GM12891 (cell line): ENCODE measurements around the gene VSTM2B.

Experiments
- DNase-seq: peaks from one replicate; pipeline ENCODE4 v3.0.0; 2011; ENCODE audit warnings: low spot score; ENCODE audit not compliant: insufficient read length
- FAIRE-seq: peaks from 2 replicates; lab custom pipeline; 2011; peaks lifted over from hg19 to GRCh38; lab: Jason Lieb, UNC
- PAX5 ChIP-seq: IDR thresholded peaks from 2 replicates; pipeline ENCODE4 v1.6.1; 2011; ENCODE audit warnings: low read length, moderate library complexity, mild to moderate bottlenecking; ENCODE audit not compliant: insufficient read depth, severe bottlenecking
- POLR2A ChIP-seq: IDR thresholded peaks from 2 replicates; pipeline ENCODE4 v1.6.1; 2011; ENCODE audit warnings: low read depth, low read length, control low read depth
- POLR2AphosphoS5 ChIP-seq: IDR thresholded peaks from 2 replicates; pipeline ENCODE4 v1.6.1; 2011; ENCODE audit warnings: low read depth, low read length, control low read depth
- POU2F2 ChIP-seq: IDR thresholded peaks from 2 replicates; pipeline ENCODE4 v1.6.1; 2011; ENCODE audit warnings: low read depth, mild to moderate bottlenecking, control low read depth, low read length, moderate library complexity
- SPI1 ChIP-seq: IDR thresholded peaks from 2 replicates; pipeline ENCODE4 v1.6.1; 2011; ENCODE audit warnings: low read depth, low read length, control low read depth
- TAF1 ChIP-seq: IDR thresholded peaks from 2 replicates; pipeline ENCODE4 v1.6.1; 2011; ENCODE audit warnings: low read depth, low read length, control low read depth

Gene VSTM2B

GRCh38 chr19:29514525-29515232 lies 11.1 kb upstream of the VSTM2B start:
- DNase-seq, result no peak
- TF ChIP-seq POLR2AphosphoS5 (no peak), POLR2A (no peak), PAX5 (no peak), SPI1 (no peak), TAF1 (no peak), POU2F2 (no peak)
- no peak for FAIRE-seq

GRCh38 chr19:29515233-29515619 lies 10.6 kb upstream of the VSTM2B start:
- DNase-seq, result no peak
- no peak for FAIRE-seq
- TF ChIP-seq SPI1, result no peak
- TF ChIP-seq TAF1, result no peak
- no peak for TF ChIP-seq PAX5
- TF ChIP-seq POLR2AphosphoS5, result no peak
- no peak for TF ChIP-seq POU2F2
- no peak for TF ChIP-seq POLR2A

GRCh38 chr19:29515706-29516357 lies 10.0 kb upstream of the VSTM2B start:
- no peak for DNase-seq
- no peak for FAIRE-seq
- no peak for TF ChIP-seq POU2F2
- no peak for TF ChIP-seq POLR2A
- TF ChIP-seq POLR2AphosphoS5, result no peak
- no peak for TF ChIP-seq PAX5
- no peak for TF ChIP-seq SPI1
- no peak for TF ChIP-seq TAF1

- DNase-seq, result no peak
- no peak for TF ChIP-seq TAF1
- no peak for TF ChIP-seq SPI1
- no peak for TF ChIP-seq POU2F2
- TF ChIP-seq POLR2AphosphoS5, result no peak
- TF ChIP-seq PAX5, result no peak
- no peak for TF ChIP-seq POLR2A
- no peak for FAIRE-seq
These were observed 9.5 kb upstream of the VSTM2B start for GRCh38 chr19:29516358-29516725.

- DNase-seq, result no peak
- no peak for FAIRE-seq
- TF ChIP-seq SPI1, result no peak
- no peak for TF ChIP-seq TAF1
- no peak for TF ChIP-seq POLR2A
- TF ChIP-seq PAX5, result no peak
- TF ChIP-seq POU2F2, result no peak
- TF ChIP-seq POLR2AphosphoS5, result no peak
These were observed 8.9 kb upstream of the VSTM2B start for GRCh38 chr19:29516821-29517395.

GRCh38 chr19:29517412-29517811 lies 8.4 kb upstream of the VSTM2B start:
- no peak for DNase-seq
- no peak for TF ChIP-seq POU2F2
- TF ChIP-seq PAX5, result no peak
- no peak for TF ChIP-seq POLR2AphosphoS5
- TF ChIP-seq POLR2A, result no peak
- TF ChIP-seq TAF1, result no peak
- TF ChIP-seq SPI1, result no peak
- no peak for FAIRE-seq

GRCh38 chr19:29517946-29518345 lies 7.8 kb upstream of the VSTM2B start:
- no peak for TF ChIP-seq TAF1
- TF ChIP-seq SPI1, result no peak
- TF ChIP-seq POLR2AphosphoS5, result no peak
- no peak for TF ChIP-seq POU2F2
- TF ChIP-seq POLR2A, result no peak
- no peak for TF ChIP-seq PAX5
- no peak for FAIRE-seq
- DNase-seq, result no peak

- no peak for FAIRE-seq
- TF ChIP-seq POU2F2 (no peak), POLR2AphosphoS5 (no peak), TAF1 (no peak), POLR2A (no peak), SPI1 (no peak), PAX5 (no peak)
- no peak for DNase-seq
These were observed 6.6 kb upstream of the VSTM2B start for GRCh38 chr19:29519146-29519545.

- no peak for DNase-seq
- TF ChIP-seq TAF1 (no peak), PAX5 (no peak), SPI1 (no peak), POLR2A (no peak), POU2F2 (no peak), POLR2AphosphoS5 (no peak)
- no peak for FAIRE-seq
These were observed 5.9 kb upstream of the VSTM2B start for GRCh38 chr19:29519931-29520330.

- TF ChIP-seq POU2F2 (no peak), PAX5 (no peak), POLR2AphosphoS5 (no peak), POLR2A (no peak), SPI1 (no peak)
- no peak for FAIRE-seq
- no peak for DNase-seq
These were observed 5.4 kb upstream of the VSTM2B start for GRCh38 chr19:29520390-29520789.
